GM12891 (cell line): ENCODE results near the gene LTC4S.

Source experiments
- POLR2A ChIP-seq: IDR thresholded peaks from 2 replicates; pipeline ENCODE4 v1.6.1; 2011; ENCODE audit warnings: low read depth, low read length, control low read depth
- POLR2AphosphoS5 ChIP-seq: IDR thresholded peaks from 2 replicates; pipeline ENCODE4 v1.6.1; 2011; ENCODE audit warnings: low read depth, low read length, control low read depth
- TAF1 ChIP-seq: IDR thresholded peaks from 2 replicates; pipeline ENCODE4 v1.6.1; 2011; ENCODE audit warnings: low read depth, low read length, control low read depth

DNA sequence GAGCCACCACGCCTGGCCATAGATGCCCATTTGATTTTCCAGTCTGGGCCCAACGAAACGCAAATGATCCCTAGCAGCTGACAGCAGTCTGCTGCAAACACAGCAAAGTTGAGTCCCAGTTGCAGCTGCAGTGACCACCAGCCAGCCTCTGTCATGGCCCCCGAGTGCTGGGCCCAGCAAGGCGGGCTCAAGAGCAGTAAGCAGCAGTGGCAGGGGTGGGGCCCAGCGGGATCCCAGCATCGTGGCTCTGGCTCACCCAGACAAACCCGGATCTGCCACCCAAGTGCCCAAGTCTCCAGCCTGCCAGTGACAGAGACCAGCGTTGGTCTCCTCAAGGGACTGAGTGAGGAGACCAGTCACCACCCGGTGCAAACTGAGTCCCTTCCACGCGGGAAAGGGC lies 6.9 kb upstream of the LTC4S start:
- TF ChIP-seq POLR2A = no peak
- no peak for TF ChIP-seq POLR2AphosphoS5
- TF ChIP-seq TAF1 = no peak
